Camera-type eye (tissue), 1 donor: ENCODE data around the gene TANK. TPM values are rescaled to one million over a fixed set of nuclear protein-coding genes. Genes with fewer than 3 reads are reported as not detected.

Experiments
- total RNA-seq: library from RNA; depleted of rRNA; stranded (reverse); fragments of >200 nt; gene quantifications from one replicate; pipeline ENCODE4 v1.2.3, GENCODE V29; 2014

The TANK gene
- 95.9 TPM for total RNA-seq

GRCh38 chr2:161160226-161161073 is at the start of gene TANK:
Gene TANK, plus strand, starts transcription at chr2:161160428. Its CDS starts 19,235 bp downstream, at chr2:161179663.

Other genes with a start within 250 kb of the TANK start
- gene PSMD14, start 148.0 kb downstream of the TANK start, total RNA-seq, result 60.3 TPM